ENCODE data around the gene ADGRL3. TPM values are rescaled to one million over a fixed set of nuclear protein-coding genes. Genes with fewer than 3 reads are reported as not detected.

The ADGRL3 gene
- polyA plus RNA-seq, 4 donors, result 24.3 to 28.6 (median 27.0) TPM

- no peak for DNase-seq (ENCODE audit: low read depth in 4 of 4, low spot score in 3 of 4)
These were observed 818.4 kb downstream of the ADGRL3 start for GRCh38 chr4:62018537-62018936.

DNA sequence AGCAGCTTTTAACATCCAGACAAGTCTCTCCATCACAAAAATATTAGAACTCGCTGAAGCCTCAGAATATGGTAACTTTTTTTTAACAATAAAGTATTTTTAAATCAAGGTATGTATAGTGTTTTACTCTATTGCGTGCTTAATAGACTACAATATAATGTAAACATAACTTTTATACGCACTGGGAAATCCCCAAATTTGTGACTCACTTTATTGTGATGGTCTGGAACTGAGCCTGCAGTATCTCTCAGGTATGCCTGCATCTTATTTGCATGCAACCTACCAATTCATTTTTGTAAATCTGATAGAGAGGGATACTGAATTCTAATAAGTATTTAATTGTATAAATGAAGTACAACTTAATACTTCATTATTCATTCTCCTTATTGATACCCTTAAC is 823.5 kb downstream of the ADGRL3 start:
- DNase-seq (ENCODE audit: low read depth in 4 of 4, low spot score in 3 of 4), result no peak

- DNase-seq (ENCODE audit: low read depth in 4 of 4, low spot score in 3 of 4), result no peak
These were observed 828.6 kb downstream of the ADGRL3 start for GRCh38 chr4:62028745-62029144.

DNA sequence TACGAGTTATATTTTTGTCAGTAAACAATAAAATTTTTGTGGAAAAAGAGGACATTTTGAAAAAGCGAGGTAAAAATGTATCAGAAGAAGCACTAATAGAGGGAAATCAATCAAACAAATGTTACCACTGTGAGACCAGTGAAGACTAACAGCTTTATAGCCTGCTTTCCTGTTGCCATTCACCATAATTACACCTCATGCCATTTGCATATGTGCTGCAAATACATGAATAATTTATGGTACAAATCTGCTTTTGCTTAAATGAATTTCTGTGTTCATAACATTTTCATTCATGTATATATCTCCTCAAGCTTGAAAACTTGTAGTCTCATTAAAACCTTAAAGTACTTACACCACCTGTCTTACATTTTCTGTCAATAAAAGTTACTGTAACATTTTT is 830.8 kb downstream of the ADGRL3 start:
- DNase-seq (ENCODE audit: low read depth in 4 of 4, low spot score in 3 of 4), result no peak

GRCh38 chr4:62037571-62037970 is 837.4 kb downstream of the ADGRL3 start:
- DNase-seq (ENCODE audit: low read depth in 4 of 4, low spot score in 3 of 4), result peak in 2 of 4 donors; percentile 10 to 20

- no peak for DNase-seq (ENCODE audit: low read depth in 4 of 4, low spot score in 3 of 4)
These were observed 851.2 kb downstream of the ADGRL3 start for GRCh38 chr4:62051332-62051731.

DNA sequence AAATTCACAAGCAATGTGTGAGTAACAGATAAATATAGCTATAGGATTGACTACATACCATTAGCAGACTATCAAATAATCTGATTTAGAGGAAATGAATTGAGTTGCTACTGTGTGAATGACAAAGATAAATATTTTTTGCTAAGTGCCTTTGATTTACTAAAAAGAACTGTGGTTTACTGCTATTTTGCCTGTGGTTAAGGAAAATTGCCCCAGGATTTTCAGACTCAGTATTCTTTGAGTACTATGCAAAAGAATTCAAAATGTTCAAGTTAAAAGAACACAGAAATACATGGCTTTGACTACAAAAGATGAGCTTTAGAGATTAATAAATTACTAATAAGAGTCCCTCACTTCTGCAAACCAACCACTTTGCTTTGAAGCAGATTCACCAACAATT is 853.8 kb downstream of the ADGRL3 start:
- DNase-seq (ENCODE audit: low read depth in 4 of 4, low spot score in 3 of 4), result no peak

- DNase-seq (ENCODE audit: low read depth in 4 of 4, low spot score in 3 of 4), result no peak
These were observed 856.9 kb downstream of the ADGRL3 start for GRCh38 chr4:62057031-62057430.

- DNase-seq (ENCODE audit: low read depth in 4 of 4, low spot score in 3 of 4), result no peak
These were observed 858.4 kb downstream of the ADGRL3 start for GRCh38 chr4:62058571-62058970.

DNA sequence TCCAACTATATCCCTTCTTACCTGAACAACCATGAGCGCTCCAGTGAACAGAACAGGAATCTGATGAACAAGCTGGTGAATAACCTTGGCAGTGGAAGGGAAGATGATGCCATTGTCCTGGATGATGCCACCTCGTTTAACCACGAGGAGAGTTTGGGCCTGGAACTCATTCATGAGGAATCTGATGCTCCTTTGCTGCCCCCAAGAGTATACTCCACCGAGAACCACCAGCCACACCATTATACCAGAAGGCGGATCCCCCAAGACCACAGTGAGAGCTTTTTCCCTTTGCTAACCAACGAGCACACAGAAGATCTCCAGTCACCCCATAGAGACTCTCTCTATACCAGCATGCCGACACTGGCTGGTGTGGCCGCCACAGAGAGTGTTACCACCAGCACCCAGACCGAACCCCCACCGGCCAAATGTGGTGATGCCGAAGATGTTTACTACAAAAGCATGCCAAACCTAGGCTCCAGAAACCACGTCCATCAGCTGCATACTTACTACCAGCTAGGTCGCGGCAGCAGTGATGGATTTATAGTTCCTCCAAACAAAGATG is 870.2 kb downstream of the ADGRL3 start:
- no peak for DNase-seq (ENCODE audit: low read depth in 4 of 4, low spot score in 3 of 4)

- DNase-seq (ENCODE audit: low read depth in 4 of 4, low spot score in 3 of 4), result no peak
These were observed 875.0 kb downstream of the ADGRL3 start for GRCh38 chr4:62075089-62075488.

DNA sequence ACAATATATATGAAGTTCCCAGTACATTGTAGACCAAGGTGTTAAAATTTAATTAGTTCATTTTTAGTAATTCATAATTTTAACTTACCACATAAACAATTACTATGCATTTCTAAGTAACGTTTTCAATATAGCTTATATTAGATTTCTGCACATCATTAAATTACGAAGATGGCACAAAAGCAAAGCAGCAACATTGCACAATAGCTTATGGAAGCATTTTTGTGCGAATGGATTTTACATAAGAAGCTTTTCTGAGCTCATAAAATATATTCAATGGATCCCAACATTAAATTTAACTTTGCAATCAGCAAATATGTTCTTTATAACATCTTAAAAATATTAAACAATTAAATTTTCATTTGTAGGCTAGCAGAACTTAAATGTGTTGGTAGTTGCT is 875.4 kb downstream of the ADGRL3 start:
- DNase-seq (ENCODE audit: low read depth in 4 of 4, low spot score in 3 of 4), result no peak

GRCh38 chr4:62077406-62077805 is 877.3 kb downstream of the ADGRL3 start:
- DNase-seq (ENCODE audit: low read depth in 4 of 4, low spot score in 3 of 4), result no peak

- no peak for DNase-seq (ENCODE audit: low read depth in 4 of 4, low spot score in 3 of 4)
These were observed 880.3 kb downstream of the ADGRL3 start for GRCh38 chr4:62080431-62080830.

GRCh38 chr4:62087706-62088105 is 887.6 kb downstream of the ADGRL3 start:
- DNase-seq (ENCODE audit: low read depth in 4 of 4, low spot score in 3 of 4), result no peak

DNA sequence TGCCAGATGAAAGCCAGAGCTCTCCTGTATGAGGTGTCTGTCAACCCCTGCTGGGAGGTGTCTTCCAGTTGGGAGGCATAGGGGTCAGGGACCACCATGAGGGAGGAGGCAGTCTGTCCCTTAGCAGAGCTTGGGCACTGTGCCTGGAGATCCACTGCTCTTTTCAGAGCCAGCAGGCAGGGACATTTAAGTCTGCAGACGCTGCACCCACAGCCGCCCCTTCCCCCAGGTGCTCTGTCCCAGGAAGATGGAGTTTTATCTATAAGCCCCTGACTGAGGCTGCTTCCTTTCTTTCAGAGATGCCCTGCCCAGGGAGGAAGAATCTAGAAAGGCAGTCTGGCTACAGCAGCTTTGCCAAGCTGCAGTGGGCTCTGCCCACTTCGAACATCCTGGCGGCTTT is 893.6 kb downstream of the ADGRL3 start:
- DNase-seq (ENCODE audit: low read depth in 4 of 4, low spot score in 3 of 4), result no peak

- DNase-seq (ENCODE audit: low read depth in 4 of 4, low spot score in 3 of 4), result no peak
These were observed 896.8 kb downstream of the ADGRL3 start for GRCh38 chr4:62096881-62097280.

- no peak for DNase-seq (ENCODE audit: low read depth in 4 of 4, low spot score in 3 of 4)
These were observed 915.1 kb downstream of the ADGRL3 start for GRCh38 chr4:62115216-62115615.

DNA sequence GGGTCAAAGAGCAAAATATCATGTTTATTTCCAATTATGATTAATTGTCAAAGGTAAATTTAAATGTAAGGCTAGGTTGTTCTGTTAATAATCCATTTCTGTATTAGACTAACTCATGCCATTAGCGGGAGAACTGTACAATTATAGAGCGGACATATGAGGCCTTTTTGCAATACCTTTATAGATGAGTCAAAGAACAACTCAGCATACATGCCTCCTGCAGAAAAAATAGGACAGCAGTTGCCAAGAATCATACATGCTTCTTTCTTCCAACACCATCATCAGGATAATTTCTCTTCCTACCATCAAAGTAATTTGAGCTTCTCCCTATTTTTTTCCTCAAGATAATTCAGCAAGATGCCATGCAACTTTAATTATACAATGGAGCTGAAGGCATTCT is 917.8 kb downstream of the ADGRL3 start:
- DNase-seq (ENCODE audit: low read depth in 4 of 4, low spot score in 3 of 4), result no peak

DNA sequence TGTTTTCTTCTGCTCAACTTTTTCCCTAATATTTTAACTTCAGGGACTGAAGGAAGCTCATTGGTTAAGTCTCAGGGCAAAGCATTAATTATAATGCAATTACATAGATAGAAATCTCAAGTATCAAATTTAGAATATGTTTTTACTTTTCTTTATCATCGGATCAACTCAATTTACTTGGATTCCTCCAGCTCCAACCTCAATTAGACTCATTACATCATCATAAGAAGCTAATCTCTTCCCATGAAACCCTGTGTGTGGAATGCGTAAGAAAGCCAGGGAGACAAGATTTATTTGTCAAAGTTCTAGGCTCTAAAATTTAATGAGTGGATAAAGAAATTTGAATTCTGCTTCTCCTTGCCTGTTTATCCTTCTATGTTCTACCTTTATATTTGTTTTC is 918.4 kb downstream of the ADGRL3 start:
- no peak for DNase-seq (ENCODE audit: low read depth in 4 of 4, low spot score in 3 of 4)

DNA sequence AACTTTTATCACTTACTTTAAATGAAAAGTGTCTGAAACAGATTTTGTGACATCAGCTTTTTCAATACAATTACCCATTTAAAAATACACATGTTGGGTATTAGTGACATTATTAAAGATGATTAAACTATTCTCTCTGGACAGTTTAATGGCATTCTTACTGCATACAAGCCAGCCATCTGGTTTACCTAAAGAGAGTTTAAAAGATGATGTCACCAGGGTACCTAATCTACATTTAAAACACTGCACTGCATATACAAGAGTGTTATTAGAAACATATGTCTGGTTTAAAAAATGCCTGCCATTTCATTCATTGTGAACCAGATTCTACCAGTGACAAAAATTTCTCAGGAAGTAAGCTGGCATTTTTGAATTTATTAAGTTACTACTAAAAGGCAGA is 919.1 kb downstream of the ADGRL3 start:
- no peak for DNase-seq (ENCODE audit: low read depth in 4 of 4, low spot score in 3 of 4)

GRCh38 chr4:62126064-62126732 is 926.1 kb downstream of the ADGRL3 start:
- no peak for DNase-seq (ENCODE audit: low read depth in 4 of 4, low spot score in 3 of 4)

All from right renal pelvis (tissue), 4 donors.